ENCODE measurements around the gene TSPAN10. TPM values are rescaled to one million over a fixed set of nuclear protein-coding genes. Genes with fewer than 3 reads are reported as not detected.
"Not testable (repeated sequence)": the region's sequence is repeated elsewhere in the genome, so short reads cannot be mapped to it uniquely, and the experiment has no call there.

The TSPAN10 gene
- total RNA-seq = 1.6 TPM

DNA sequence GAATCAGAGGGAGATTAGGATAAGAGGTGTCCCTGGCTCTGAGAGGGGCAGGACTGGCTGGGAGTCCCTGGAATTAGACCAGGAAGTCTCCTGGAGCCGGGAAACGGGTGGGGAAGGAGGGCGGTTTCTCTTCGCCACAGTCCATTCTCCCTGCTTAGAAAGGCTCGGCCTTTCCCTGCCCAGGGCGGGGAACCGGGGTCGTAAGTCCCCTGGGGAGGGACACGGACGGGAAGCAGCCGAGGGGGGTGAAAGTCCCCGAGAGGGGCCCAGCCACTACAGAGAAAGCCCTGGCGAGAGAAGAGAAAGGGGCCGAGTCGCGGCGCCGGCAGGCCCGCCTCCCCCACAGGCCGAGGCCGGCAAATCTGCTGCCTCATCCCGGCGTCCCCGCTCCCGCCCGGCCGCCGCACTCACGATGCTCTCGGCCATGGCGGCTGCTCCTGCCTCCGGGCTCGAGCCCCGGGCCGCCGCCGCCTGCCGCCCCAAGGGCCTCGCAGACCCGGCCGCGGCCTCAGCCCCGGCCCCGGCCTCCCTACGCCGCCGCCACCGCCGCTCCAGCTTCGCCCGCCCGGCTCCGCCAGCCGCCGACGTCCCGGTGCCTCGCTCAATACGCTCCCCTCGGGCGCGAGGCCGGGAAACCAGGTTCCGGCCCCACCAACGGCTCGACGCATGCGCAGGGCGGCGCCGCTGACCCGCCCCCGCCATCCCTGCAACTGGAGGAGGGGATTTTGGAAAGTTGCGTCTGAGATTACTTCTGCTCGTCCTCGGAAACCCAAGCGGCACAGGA is at the start of gene TSPAN10, which contains the start of gene NPLOC4:
TSPAN10 (plus strand) TSS at position 692 of the 784 bp plus-strand sequence. CDS start 5,217 bp downstream, outside the sequence.
NPLOC4 (minus strand) TSS at position 608 of the 784 bp plus-strand sequence; CDS start at position 426, 182 bp downstream.
- DNase-seq (ENCODE audit: low spot score) = peak; percentile 81

DNA sequence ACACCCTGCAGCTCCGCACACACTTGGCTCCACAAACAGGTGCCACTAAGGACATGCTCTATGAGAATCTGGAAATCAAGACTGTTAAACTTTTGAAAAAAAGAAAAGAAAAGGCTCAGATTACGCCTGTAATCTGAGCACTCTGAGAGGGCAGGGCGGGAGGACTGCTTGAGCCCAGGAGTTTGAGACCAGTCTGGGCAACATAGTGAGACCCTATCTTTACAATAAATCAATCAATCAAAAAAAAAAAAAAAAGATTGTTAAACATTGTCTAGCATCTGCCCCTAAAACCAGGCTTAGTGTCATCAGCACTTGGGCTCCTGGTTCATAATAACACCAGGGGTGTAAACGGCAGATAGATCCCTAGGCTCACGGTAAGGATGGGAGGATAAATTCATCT is 47.4 kb upstream of the TSPAN10 start:
- DNase-seq (ENCODE audit: low spot score) = no peak

DNA sequence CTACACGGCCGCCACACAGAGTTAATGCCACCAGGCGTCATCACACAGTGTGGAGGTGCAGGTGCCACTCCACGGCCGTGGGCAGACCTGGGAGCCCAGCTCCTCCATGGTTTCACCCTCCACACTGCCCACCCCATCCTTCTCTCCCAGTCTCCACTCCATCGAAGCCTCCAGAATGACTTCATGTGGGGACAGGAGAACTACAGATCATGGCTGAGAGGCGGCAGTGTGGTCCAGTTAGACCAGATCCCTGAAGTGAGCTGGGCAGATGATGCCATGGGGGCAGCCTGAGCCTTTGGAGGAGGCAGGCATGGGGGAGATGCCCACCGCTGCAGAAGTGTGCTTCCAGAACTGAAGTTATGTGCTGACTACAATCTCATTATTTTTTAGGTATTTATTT is 46.9 kb upstream of the TSPAN10 start:
- DNase-seq (ENCODE audit: low spot score) = no peak

DNA sequence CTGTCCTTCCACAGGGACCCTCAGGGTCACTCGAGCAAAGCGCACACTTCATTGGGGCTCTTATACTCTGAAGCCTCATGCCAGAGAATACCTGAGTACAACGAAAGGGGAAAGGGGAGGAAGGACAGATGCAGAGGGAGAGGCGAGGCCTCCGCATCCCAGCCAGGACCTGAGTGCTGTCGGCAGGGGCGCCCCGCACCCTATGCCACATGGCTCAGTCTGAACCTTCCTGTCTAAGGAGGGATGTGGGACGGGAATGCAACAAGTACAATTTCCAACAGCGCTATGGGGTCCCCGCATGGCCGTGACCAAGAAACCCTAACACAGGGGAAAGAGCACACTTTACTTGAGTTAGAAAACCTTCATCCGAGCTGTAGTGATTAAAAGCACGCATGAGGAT is 45.0 kb upstream of the TSPAN10 start:
- DNase-seq (ENCODE audit: low spot score) = no peak

DNA sequence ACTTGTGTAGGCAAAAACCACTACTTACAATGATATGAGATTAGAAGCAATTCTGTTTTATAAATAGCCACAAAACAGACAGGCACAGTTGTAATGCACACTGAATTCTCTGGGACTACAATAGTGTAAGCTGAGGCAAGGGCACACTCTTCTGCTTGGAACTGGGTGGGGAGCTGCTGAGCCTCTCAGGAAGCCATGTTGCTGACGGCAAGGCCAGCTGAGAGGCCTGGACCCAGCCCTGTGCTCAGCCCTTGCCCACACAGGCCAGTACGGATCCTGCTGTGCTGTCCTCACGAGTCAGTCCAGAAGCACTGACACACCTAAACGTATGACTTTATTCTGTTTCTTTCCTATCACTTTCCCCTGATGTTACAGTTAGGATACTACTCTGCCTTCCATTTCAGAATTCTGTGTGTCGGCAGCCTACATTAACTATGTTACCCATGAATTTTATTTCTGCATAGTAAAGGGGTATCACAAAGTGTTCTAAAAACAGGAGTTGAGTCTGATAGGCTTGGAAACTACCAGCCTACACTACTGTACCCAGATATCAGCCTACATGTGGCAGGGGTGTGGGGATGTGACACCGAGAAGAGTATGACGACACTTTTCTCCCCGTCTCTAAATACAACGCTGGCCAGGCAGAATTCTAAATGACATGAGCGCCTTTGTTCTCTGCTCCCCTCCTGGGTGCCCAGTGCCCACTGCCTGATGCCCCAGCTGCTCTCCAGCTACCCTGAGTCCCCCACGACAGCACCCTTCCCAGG is 43.7 kb upstream of the TSPAN10 start:
- DNase-seq (ENCODE audit: low spot score) = no peak

DNA sequence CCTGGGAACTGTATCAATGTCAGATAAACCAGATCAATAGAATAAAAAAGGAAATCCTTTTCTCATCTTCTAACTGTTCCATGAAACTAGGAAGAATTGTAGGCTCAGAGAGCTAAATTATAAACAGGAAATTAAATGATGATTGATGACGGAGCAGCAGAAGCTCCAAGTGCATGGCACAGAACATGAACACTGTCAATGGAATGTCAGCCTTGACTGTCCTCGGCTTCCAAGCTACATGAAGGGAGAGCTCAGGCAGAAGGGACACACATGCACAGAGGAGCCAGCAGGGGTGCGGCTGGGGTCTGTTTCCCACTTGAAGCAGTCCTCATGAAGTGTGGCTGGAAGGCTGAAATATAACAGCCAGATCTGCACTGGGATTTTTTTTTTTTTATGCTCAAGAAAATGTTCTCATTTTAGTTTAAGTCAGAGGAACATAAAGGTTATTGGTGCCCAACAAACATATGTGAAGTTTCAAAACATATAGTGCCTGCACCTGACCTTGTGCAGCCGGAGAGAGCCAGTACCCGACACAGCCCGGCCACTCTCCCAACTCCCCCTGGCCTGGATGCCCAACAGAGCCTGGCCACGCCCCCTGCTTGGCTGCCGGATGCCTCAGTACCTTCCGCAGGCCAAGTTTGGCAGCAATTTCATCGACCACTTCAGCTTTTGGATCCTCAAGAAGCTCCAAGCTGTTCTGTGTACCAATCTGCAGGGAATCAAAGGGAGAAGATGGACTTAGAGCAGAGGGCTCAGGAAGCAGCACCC is 37.1 kb upstream of the TSPAN10 start:
- no peak for DNase-seq (ENCODE audit: low spot score)

DNA sequence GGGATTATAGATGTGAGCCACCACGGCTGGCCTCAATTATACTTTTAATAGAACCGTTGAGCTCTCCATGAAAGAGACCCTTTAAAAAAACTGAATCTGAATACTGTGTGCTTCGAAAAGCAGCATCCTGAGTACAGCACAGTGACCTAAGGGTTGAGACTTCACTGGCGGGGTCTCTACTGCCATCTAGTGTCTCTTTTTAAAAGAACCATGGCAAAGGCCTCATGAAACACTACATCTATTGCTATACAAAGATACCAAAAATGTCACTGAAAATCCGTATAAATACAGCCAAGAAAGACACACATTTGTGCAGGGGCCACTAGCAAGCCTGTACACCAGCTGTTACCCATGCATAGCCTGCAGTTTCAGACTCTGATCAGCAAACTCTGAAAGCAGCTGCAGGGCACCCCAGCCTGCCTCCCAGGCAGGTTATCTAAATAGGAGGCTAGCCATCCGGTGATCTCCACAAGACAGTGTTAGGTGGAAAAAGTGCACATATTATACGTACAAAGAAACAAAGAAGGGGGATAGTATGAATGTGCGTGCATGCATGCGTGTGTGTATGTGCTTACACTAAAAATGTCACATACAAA is 35.4 kb upstream of the TSPAN10 start:
- DNase-seq (ENCODE audit: low spot score) = peak; percentile 38

DNA sequence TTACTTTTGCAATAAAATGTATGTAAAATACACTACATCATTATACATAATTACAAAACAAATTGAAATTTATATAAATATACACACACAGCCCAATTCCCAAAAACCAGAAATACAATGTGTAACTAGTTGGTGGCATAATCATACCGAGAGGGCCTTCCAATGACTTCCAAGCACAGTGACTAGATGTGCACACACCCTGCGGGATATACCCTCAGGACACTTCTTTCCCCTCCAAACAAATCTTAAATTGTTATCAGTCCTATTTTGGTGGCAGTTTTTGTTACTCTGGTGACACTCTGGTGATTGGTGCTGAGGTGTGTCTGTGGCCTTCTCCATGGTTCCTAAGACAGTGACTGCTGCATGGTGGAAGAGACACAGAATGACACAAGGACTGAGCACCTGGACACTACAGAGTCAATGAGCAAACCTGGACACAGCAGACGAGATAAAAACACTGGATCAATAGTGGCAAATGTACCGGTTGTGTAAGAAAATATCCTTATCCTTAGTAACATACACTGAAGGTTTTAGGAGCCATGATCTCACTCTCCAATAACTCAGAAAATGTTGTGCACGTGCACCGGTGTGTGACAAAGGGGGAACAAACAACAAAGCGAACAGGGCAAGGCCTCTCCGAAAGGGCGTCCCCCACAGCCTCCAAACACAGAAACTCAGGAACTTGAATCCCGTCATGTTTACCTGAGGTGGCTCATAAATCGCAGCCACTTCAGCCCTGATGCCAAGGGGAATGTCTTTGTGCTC is 33.0 kb upstream of the TSPAN10 start:
- DNase-seq (ENCODE audit: low spot score) = no peak

DNA sequence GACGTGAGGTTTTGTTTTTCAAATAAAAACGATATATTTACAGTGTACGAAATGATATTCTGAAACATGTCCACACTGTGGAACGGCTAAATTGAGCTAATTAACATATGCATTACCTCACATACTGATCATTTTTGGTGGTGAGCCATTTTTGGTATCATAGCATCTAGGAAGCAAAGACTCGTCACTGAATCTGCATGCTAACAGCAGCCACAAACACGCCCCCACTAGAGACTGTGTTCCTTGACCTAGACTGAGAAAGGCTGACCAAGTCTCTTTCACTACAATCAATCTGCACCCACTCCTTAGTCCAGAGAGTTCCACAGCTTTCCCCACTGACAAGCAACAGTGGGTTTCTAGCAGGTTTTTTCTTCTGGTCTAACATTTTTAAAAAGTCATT is 29.6 kb upstream of the TSPAN10 start:
- DNase-seq (ENCODE audit: low spot score) = no peak

DNA sequence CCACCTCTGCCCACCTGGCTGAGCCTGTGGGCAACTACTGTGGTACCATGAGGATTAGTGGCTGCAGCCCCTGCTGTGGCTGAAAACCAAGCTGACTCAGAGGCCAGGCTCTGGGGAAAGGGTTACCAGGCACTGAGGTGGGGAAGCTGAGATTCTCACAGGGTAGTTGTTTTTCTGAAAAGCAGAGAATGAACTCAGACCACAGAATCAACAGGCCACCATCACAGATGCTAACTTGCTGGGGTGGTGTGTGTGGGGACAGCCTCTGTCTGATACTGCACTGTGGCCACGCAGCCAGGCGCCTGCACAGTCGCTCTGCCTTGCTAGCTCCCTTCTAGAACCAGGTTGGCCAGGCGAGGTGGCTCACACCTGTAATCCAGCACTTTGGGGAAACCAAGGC is 28.9 kb upstream of the TSPAN10 start:
- DNase-seq (ENCODE audit: low spot score) = no peak

DNA sequence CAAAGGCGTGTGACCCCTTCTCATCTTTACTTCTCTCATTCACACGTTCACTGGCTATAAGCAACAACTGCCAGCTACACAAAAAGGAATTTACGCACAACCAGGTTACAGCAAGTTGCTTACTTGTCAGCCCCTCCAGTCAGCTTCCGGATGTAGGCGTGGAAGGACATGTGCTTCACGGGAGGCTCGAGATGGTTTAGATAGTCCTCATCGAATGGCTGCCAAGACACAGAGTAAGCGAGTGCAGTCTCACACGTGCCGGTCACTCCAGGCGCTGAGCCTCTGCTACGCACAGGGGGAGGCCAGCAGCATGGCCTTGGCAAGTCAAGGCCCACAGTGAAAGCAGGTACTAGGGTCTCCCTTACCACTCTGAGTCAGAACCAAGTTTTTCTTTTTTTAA is 28.4 kb upstream of the TSPAN10 start:
- DNase-seq (ENCODE audit: low spot score) = no peak

DNA sequence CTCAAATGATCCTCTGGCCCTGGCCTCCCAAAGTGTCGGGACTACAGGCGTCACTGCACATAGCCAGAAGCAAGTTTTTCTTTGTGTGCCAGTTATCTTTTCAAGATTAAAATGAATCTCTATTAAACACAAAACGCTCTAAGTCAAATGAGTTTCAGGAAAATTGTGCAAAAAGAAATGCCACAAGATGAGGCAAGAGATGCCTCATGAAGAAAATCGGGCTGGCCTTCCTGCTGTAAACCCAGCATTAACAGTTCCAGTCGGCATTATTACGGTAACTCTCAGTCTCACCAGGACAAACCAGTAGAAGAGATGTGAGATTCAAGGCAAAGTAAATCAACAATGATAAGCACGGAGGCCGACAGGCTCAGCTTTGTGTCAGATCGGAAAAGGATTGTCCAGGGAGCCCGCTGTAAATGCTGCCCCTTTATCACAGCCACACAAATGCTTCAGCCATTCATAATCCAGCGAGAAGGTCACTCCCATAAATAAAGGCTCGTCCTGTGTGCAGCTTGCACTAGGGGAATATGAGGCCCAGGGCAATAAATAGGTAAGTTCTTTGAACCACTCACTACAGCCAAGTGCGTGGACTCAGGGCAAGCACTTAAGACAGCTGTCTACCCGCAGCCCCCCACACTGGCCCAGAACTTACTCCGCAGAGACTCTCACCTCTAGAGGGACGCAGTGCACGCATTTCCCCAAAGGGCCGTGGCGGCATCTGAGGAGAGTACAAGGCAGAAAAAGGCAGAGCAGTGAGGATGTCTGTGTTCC is 27.3 kb upstream of the TSPAN10 start:
- no peak for DNase-seq (ENCODE audit: low spot score)

DNA sequence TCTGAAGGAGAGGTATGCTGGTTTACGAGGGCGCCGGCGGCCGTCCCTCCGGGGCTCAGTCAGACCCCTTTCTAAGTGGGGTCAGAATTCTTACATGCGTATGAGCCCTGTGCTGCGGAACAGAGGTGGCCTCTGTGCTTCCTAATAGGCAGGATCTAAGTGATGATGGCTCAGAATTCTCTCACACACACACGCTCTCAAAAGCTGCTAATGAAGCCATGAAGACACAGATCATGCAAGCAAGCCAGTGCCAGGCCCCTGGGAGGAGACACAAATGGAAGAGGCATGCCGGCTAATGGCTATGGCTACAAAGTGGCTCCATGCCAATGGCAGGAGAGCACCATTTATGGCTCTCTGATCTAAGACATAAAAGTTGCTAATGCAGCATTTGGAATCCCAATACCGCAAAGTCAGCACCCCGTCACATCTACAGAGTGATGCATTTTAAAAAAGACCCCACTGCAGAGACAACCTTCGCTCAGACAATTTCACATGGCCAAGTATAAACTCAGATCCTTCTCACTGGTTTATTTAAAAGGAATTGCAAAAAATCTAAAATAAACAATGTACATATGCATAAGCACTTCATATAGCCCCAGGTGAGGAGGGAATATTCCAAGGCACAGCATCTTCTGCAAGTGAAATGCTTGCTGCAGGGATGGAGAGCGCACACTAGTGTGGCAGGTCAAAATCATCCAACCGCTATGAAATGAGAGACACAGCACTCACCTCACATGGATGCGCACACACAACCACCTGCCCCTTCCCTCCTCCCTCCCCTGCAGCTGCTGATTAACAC is 24.6 kb upstream of the TSPAN10 start:
- no peak for DNase-seq (ENCODE audit: low spot score)

DNA sequence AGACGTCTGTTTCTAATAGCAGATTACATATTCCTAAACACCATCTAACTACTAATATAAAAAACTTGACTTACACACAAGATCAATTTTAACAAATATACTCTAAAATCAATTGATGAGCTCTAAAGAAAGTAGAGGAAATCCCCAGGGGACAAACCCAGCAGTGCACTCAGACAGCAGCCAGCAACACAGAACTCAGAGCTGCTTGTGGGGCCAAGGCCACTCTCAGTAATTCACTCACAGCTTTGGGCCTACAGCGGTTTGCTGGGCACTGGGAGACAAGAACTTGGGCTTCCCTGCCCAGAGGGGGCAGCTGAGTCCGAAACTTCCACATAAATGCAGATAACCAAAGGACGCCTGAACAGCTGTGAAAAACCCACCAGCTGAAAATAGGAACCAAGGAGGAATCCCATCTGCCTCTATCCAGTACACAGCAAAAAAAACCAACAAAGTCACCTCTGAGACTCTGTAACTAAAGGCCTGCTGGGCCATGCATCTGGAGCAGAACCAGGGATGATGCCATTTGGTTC is 21.5 kb upstream of the TSPAN10 start:
- DNase-seq (ENCODE audit: low spot score) = no peak

DNA sequence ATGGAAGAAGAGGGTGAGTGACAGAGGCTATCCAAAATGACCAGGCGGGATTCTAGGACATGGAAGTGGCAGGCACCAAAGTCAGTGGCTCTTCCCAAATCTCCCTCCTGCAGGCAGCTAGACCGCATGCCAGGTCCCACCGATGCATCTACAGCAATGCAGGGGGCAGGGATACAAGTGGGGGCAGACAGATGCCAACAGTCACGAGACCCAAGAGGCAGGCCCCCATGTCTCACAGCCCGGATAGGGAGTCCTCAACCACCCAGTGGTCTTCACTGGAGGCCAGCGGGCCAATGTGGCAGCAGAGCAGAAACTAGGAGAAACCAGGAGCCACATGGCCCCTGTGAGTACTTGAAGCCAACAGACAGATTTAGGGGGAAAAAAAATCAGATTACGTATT is 20.1 kb upstream of the TSPAN10 start:
- no peak for DNase-seq (ENCODE audit: low spot score)

DNA sequence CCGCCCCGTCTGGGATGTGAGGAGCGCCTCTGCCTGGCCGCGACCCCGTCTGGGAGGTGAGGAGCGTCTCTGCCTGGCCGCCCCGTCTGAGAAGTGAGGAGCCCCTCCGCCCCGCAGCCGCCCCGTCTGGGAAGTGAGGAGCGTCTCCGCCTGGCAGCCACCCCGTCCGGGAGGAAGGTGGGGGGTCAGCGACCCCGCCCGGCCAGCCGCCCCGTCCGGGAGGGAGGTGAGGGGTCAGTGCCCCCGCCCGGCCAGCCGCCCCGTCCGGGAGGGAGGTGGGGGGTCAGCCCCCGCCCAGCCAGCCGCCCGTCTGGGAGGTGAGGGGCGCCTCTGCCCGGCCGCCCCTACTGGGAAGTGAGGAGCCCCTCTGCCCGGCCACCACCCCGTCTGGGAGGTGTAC is 18.7 kb upstream of the TSPAN10 start:
- not testable (repeated sequence) for DNase-seq (ENCODE audit: low spot score)

DNA sequence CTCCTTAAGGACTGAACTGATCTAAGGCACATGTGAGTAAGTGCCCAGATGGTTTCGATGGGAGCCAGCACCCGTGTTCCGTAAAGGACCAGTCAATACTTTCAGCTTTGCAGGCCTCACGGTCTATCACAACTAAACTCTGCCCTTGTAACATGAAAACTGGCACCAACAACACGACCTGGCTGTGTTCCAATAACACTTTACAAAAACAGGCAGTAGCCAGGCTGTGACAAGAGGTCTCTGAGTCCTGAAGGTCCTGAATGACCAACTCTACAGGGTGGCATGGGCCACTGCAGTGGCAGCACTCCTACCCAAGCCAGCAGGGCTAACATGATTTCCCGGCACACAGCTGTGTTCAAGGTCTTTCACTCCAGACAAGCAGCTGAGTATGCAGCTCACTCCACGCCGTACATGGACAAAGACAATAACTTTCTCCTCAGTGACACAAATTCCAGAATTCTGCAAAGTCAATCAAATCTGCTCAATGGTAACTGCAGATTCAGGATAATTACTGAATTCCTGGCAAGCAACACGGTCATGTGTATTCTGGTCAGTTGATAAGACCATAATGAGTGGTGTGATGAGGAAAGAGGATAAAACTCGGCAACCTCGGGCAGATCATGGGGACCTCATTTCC is 15.4 kb upstream of the TSPAN10 start:
- DNase-seq (ENCODE audit: low spot score) = no peak

DNA sequence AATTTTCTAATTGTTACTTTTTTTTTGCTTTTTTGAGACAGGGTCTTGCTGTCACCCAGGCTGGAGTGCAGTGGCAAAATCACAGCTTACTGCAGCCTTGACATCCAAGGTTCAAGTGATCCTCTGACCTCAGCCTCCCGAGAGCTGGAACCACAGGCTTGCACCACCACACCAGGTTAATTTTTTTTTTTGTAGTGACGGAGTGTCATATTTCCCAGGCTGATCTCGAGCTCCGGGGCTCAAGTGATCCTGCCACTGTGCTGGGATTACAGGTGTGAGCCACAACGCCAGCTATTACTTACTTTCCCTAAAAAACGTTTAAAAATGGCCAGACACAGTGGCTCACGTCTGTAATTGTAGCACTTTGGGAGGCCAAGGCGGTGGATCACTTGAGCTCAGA is 6.7 kb upstream of the TSPAN10 start:
- DNase-seq (ENCODE audit: low spot score) = no peak

DNA sequence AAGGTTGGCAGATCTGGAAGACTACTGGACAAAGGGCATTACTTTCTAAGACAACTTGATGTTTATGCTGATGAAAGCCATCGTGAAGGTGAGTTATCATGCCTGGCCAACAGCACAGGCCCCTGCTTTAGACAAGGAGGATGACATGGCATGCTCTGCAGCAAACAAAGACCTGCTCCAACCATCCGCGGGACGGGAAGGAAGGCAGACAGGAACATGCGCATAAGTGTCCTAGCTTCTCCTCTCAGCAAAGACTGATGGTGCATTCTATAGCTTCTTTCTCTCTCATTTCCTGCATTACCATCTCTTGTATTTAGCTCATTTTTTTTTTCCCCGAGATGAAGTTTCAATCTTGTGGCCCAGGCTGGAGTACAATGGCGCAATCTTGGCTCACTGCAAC is 5.5 kb upstream of the TSPAN10 start:
- DNase-seq (ENCODE audit: low spot score) = no peak

All from mucosa of gallbladder (tissue), 1 donor.